GM19023 (cell line): Measurements from ENCODE around the gene RPL10.
A peak's percentile ranks its signal among the peaks of the same experiment; 100 is the strongest.
"Not testable (repeated sequence)": the region's sequence is repeated elsewhere in the genome, so short reads cannot be mapped to it uniquely, and the experiment has no call there.

Experiments used
- ATAC-seq: cut with Tn5 transposase; IDR thresholded peaks from one replicate; pipeline ENCODE4 v1.9.1; 2021; ENCODE audit warnings: mild to moderate bottlenecking, moderate library complexity; ENCODE audit not compliant: unreplicated experiment

Gene RPL10

GRCh38 chrX:154375156-154375504 is 23.0 kb upstream of the RPL10 start:
- ATAC-seq: no peak

- no peak for ATAC-seq
Observed at GRCh38 chrX:154376774-154377173, 21.4 kb upstream of the RPL10 start.

- peak; percentile 2 for ATAC-seq
Observed at GRCh38 chrX:154378059-154378798, 19.9 kb upstream of the RPL10 start.

- peak; percentile 80 for ATAC-seq
Observed at GRCh38 chrX:154378799-154379568, 19.2 kb upstream of the RPL10 start, which contains the start of gene EMD. Gene EMD, plus strand, starts transcription at chrX:154379295. Its CDS starts 190 bp downstream, at chrX:154379485.

GRCh38 chrX:154379569-154379951 is 18.6 kb upstream of the RPL10 start:
- no peak for ATAC-seq

- no peak for ATAC-seq
Observed at GRCh38 chrX:154380153-154380552, 18.0 kb upstream of the RPL10 start.

GRCh38 chrX:154380787-154381186 is 17.4 kb upstream of the RPL10 start:
- no peak for ATAC-seq

- no peak for ATAC-seq
Observed at GRCh38 chrX:154381271-154381670, 16.9 kb upstream of the RPL10 start.

GRCh38 chrX:154382483-154383069 is 15.6 kb upstream of the RPL10 start:
- no peak for ATAC-seq

GRCh38 chrX:154383359-154384283 is 14.6 kb upstream of the RPL10 start:
- ATAC-seq: no peak

GRCh38 chrX:154384284-154384892 is 13.8 kb upstream of the RPL10 start:
- no peak for ATAC-seq

GRCh38 chrX:154388094-154388493 is 10.1 kb upstream of the RPL10 start:
- ATAC-seq: peak; percentile 28

GRCh38 chrX:154388649-154389048 is 9.5 kb upstream of the RPL10 start:
- ATAC-seq: not testable (repeated sequence)

- ATAC-seq: peak; percentile 62
Observed at GRCh38 chrX:154389812-154390747, 8.1 kb upstream of the RPL10 start.

GRCh38 chrX:154396363-154396762 is 1.8 kb upstream of the RPL10 start:
- not testable (repeated sequence) for ATAC-seq

GRCh38 chrX:154396973-154397887 is 947 bp upstream of the RPL10 start:
- ATAC-seq: peak; percentile 59

- ATAC-seq: peak; percentile 24
Observed at GRCh38 chrX:154398668-154399526, 720 bp downstream of the RPL10 start.
